ENCODE data around the gene ZNF516. TPM values are rescaled to one million over a fixed set of nuclear protein-coding genes. Genes with fewer than 3 reads are reported as not detected.

ZNF516 gene
- total and polyA plus RNA-seq, 10 of the 15 experiments (the other 5 are each of a cell fraction or from before 2014, with no cell fraction given) = 2.0 to 32.0 (median 8.3) TPM

- Histone ChIP-seq H3K9me3 (replicated peaks; ENCODE audit: control insufficient read depth, insufficient read depth, low read length) (no peaks in the 10 kb centered on the region), H3K27me3 (replicated peaks in 1 of 2; ENCODE audit: control insufficient read depth in 2 of 2, insufficient read depth in 2 of 2, low read length in 1 of 2) (no peaks in the 10 kb centered on the region), H2AFZ (ENCODE audit: control insufficient read depth, low read depth, low read length) (no peak overlapping the region), H3K4me3 (no peak overlapping the region), H3K36me3 (ENCODE audit: control insufficient read depth in 2 of 2, insufficient read depth in 2 of 2, low read length in 1 of 2) (peaks cover 2 to 22% of the 10 kb centered on the region in 2 experiments; a peak in 2 of 4 replicates), H3K79me2 (ENCODE audit: control insufficient read depth, insufficient read depth, low read length) (peaks cover 14% of the 10 kb centered on the region), H3K9ac (ENCODE audit: control insufficient read depth, insufficient read depth, low read length) (no peak overlapping the region), H3K4me1 (ENCODE audit: control insufficient read depth, insufficient read depth, low read length) (no peaks in the 10 kb centered on the region), H4K20me1 (ENCODE audit: control insufficient read depth, insufficient read depth) (peaks cover 4% of the 10 kb centered on the region; the same call in 1 of the 2 replicates), H3K27ac (ENCODE audit: control insufficient read depth, insufficient read depth) (no peak overlapping the region), H3K4me2 (ENCODE audit: control insufficient read depth, insufficient read depth) (no peak overlapping the region)
- ChIA-PET SMC1A (ENCODE audit: uncharacterized antibody, unreplicated experiment) (interaction anchor here (1.3 kb wide), 1 partner anchor 13 kb away, joined by 3 read pairs; no protein-coding TSS in a partner anchor), RAD21 (ENCODE audit: unreplicated experiment) (no interaction called here), CTCF (interaction anchor here (0.7 kb wide), 1 partner anchor 903 kb away, joined by 4 read pairs; no protein-coding TSS in a partner anchor), POLR2A (no interaction called here)
- no TSS peak for BruUV-seq (replicated peaks)
- no peak for TF ChIP-seq HDAC2 (IDR thresholded peaks at IDR 0.05)
- no peak for TF ChIP-seq SP1 (IDR thresholded peaks at IDR 0.05; ENCODE audit: low read depth, low read length)
- in situ Hi-C loops (cut with MboI) = no loop called here
- intact Hi-C loops (cut with micrococcal nuclease; ENCODE audit: unreplicated experiment) = no loop called here
- DNase-seq (ENCODE audit: low read depth, low spot score) (no peak), ATAC-seq (no peak), FAIRE-seq (no peak)
- 91% methylated on average over 7 of the region's 7 CpGs for WGBS (ENCODE audit: insufficient coverage, insufficient replicate concordance, low lambda C conversion rate, missing lambda C conversion rate)
Observed at GRCh38 chr18:76422838-76423237, 72.2 kb downstream of the ZNF516 start.

- peaks cover 4% of the 10 kb centered on the region; the same call in 1 of the 2 replicates for H4K20me1 ChIP-seq (ENCODE audit: control insufficient read depth, insufficient read depth)
- FAIRE-seq = no peak
- ChIA-PET SMC1A (ENCODE audit: uncharacterized antibody, unreplicated experiment) (interaction anchor here (1.3 kb wide), 1 partner anchor 12 kb away, joined by 3 read pairs; no protein-coding TSS in a partner anchor), CTCF (no interaction called here), POLR2A (no interaction called here), RAD21 (ENCODE audit: unreplicated experiment) (no interaction called here)
- in situ Hi-C loops (cut with MboI) = no loop called here
- no peaks in the 10 kb centered on the region for H3K27me3 ChIP-seq (replicated peaks in 1 of 2; ENCODE audit: control insufficient read depth in 2 of 2, insufficient read depth in 2 of 2, low read length in 1 of 2)
- no peak for ATAC-seq
- no TSS peak for BruUV-seq (replicated peaks)
- no peaks in the 10 kb centered on the region for H3K9me3 ChIP-seq (replicated peaks; ENCODE audit: control insufficient read depth, insufficient read depth, low read length)
- intact Hi-C loops (cut with micrococcal nuclease; ENCODE audit: unreplicated experiment) = no loop called here
- peaks cover 2 to 22% of the 10 kb centered on the region in 2 experiments; a peak in 2 of 4 replicates for H3K36me3 ChIP-seq (ENCODE audit: control insufficient read depth in 2 of 2, insufficient read depth in 2 of 2, low read length in 1 of 2)
- H3K27ac ChIP-seq (ENCODE audit: control insufficient read depth, insufficient read depth) = no peak overlapping the region
- H2AFZ ChIP-seq (ENCODE audit: control insufficient read depth, low read depth, low read length) = no peak overlapping the region
- peaks cover 15% of the 10 kb centered on the region for H3K79me2 ChIP-seq (ENCODE audit: control insufficient read depth, insufficient read depth, low read length)
- H3K4me3 ChIP-seq = no peak overlapping the region
- 75% methylated on average over 11 of the region's 11 CpGs for WGBS (ENCODE audit: insufficient coverage, insufficient replicate concordance, low lambda C conversion rate, missing lambda C conversion rate)
- H3K9ac ChIP-seq (ENCODE audit: control insufficient read depth, insufficient read depth, low read length) = no peak overlapping the region
- no peak overlapping the region for H3K4me2 ChIP-seq (ENCODE audit: control insufficient read depth, insufficient read depth)
- H3K4me1 ChIP-seq (ENCODE audit: control insufficient read depth, insufficient read depth, low read length) = no peaks in the 10 kb centered on the region
- DNase-seq (ENCODE audit: low read depth, low spot score) = no peak
- TF ChIP-seq POLR2AphosphoS2 (IDR thresholded peaks at IDR 0.05; ENCODE audit: low read depth, low read length) (no peak), SRF (IDR thresholded peaks at IDR 0.05; ENCODE audit: low read depth in 2 of 2, low read length in 2 of 2) (no peak), CBX3 (IDR thresholded peaks at IDR 0.05; ENCODE audit: borderline replicate concordance, low read depth) (no peak), SMARCA5 (IDR thresholded peaks at IDR 0.05) (no peak), STAT1 (conservative IDR thresholded peaks at IDR 0.05) (no peak), ATF7 (IDR thresholded peaks at IDR 0.05; ENCODE audit: low read depth) (no peak), MAX (IDR thresholded peaks at IDR 0.05; ENCODE audit: low read depth, low read length) (no peak), NBN (IDR thresholded peaks at IDR 0.05) (no peak), RFX5 (IDR thresholded peaks at IDR 0.05; ENCODE audit: low read depth, low read length) (no peak), MYC (IDR thresholded peaks at IDR 0.05; ENCODE audit: insufficient read depth, insufficient read length, insufficient replicate concordance, low read length, severe bottlenecking) (no peak)
- TF ChIP-seq, protein P1, sequence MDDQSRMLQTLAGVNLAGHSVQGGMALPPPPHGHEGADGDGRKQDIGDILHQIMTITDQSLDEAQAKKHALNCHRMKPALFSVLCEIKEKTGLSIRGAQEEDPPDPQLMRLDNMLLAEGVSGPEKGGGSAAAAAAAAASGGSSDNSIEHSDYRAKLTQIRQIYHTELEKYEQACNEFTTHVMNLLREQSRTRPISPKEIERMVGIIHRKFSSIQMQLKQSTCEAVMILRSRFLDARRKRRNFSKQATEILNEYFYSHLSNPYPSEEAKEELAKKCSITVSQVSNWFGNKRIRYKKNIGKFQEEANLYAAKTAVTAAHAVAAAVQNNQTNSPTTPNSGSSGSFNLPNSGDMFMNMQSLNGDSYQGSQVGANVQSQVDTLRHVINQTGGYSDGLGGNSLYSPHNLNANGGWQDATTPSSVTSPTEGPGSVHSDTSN (IDR thresholded peaks at IDR 0.05; ENCODE audit: insufficient replicate concordance, low read depth, low read length) = no peak
- TF ChIP-seq, protein P2, sequence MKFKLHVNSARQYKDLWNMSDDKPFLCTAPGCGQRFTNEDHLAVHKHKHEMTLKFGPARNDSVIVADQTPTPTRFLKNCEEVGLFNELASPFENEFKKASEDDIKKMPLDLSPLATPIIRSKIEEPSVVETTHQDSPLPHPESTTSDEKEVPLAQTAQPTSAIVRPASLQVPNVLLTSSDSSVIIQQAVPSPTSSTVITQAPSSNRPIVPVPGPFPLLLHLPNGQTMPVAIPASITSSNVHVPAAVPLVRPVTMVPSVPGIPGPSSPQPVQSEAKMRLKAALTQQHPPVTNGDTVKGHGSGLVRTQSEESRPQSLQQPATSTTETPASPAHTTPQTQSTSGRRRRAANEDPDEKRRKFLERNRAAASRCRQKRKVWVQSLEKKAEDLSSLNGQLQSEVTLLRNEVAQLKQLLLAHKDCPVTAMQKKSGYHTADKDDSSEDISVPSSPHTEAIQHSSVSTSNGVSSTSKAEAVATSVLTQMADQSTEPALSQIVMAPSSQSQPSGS (IDR thresholded peaks at IDR 0.05; ENCODE audit: low read length) = no peak
Observed at GRCh38 chr18:76422121-76422520, 72.9 kb downstream of the ZNF516 start.

All from GM12878 (cell line).